HuH-7.5 (cell line): ENCODE results near the gene POLH.
"Not testable (repeated sequence)": the region's sequence is repeated elsewhere in the genome, so short reads cannot be mapped to it uniquely, and the experiment has no call there.

ENCODE experiments used
- DNase-seq: peaks from one replicate; pipeline ENCODE4 v3.0.0; 2011; ENCODE audit warnings: low spot score

Gene POLH

DNA sequence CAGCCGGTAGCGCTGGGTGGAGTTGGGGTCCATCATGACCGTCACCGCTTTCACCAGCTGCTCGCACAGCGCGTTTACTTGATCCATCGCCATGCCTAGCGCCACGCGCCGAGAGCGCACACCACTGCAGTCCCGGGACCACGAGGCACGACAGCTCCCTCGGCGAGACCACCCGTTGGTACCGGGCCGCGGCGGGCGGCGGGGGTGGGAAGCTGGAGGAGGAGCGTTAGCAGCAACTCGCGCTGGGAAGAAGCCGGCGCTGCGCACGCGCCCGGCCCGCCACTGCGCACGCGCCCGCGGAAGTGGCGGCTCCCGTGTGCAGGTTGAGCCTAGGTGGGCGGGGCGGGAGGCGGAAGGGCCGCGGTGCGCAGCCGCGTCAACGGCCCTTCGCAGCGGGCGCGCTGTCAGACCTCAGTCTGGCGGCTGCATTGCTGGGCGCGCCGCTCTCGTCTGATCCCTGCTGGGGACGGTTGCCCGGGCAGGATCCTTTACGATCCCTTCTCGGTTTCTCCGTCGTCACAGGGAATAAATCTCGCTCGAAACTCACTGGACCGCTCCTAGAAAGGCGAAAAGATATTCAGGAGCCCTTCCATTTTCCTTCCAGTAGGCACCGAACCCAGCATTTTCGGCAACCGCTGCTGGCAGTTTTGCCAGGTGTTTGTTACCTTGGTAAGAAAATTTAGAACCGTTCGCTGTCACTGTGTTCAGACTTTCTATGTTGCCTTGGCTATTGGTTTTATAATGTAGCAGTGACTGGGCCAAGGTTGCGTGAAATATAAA, at the start of gene POLH, which contains the start of gene XPO5:
Gene POLH, plus strand, starts transcription at position 414 of the 780 bp plus-strand sequence. CDS start 6,135 bp downstream, outside the sequence.
Gene XPO5, minus strand, starts transcription at position 267 of the 780 bp plus-strand sequence. Its CDS starts 174 bp downstream, at position 93.
- DNase-seq, result peak; percentile 88

DNA sequence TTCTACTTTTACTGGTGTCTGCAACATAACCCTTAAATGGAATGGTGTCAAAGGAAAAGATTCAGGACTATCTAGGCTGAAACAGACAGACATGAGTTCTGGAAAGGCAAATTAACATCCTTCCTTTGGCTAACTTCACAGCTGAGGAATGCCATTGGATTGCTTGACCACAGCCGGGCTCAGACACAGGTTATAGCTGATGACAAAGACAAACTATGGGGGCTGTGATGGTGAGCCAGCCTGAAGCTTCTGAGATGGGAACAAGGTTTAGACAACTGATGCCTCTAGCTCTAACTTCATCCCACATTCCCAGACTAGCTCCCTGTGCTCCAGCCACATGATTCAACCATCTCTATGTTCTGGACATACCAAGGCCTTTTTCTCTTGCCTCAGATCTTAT, 43.8 kb upstream of the POLH start:
- no peak for DNase-seq

DNA sequence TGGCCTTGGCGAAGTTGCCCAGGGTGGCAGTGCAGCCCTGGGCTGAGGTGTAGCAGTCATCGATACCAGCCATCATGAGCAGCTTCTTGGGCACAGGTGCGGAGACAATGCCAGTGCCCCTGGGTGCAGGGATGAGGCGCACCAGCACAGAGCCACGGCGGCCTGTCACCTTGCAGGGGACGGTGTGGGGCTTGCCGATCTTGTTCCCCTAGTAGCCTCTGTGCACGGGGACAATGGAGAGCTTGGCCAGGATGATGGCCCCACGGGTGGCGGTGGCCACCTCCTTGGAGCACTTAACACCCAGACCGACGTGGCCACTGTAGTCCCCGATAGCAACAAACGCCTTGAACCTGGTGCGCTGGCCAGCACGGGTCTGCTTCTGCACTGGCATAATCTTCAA, 37.0 kb upstream of the POLH start:
- DNase-seq, result not testable (repeated sequence)

DNA sequence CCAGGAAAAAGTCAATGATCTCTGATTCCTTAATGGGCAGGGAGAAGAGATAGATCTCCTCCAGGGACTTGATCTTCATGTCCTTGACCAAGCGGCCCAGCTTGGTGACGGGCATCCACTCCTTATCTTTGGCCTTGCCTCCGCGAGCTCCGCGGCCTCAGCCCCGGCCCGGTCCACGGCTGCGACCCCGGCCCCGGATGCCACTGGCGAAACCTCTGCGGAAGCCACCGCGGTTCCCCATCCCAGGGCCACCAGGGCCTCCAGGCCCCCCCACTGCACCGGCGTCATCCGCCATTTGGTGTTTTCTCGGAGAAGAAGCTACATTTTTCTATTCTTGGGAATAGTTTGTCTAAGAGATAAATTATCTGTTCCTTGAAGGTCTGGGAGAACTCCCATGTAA, 36.6 kb upstream of the POLH start:
- DNase-seq, result not testable (repeated sequence)

DNA sequence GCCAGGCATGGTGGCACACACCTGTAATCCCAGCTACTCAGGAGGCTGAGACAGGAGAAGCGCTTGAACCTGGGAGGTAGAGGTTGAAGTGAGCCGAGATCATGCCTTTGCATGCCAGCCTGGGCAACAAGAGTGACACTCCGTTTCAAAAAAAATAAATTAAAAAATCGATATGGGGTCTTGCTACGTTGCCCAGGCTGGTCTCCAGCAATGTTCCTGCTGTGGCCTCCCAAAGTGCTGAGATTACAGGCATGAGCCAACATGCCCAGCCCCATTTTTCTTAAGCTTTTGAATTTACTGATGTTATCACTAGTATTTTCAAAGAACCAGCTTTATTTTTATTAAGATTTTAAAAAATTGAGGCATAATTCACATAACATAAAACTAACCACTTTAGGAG, 35.5 kb upstream of the POLH start:
- DNase-seq, result no peak

DNA sequence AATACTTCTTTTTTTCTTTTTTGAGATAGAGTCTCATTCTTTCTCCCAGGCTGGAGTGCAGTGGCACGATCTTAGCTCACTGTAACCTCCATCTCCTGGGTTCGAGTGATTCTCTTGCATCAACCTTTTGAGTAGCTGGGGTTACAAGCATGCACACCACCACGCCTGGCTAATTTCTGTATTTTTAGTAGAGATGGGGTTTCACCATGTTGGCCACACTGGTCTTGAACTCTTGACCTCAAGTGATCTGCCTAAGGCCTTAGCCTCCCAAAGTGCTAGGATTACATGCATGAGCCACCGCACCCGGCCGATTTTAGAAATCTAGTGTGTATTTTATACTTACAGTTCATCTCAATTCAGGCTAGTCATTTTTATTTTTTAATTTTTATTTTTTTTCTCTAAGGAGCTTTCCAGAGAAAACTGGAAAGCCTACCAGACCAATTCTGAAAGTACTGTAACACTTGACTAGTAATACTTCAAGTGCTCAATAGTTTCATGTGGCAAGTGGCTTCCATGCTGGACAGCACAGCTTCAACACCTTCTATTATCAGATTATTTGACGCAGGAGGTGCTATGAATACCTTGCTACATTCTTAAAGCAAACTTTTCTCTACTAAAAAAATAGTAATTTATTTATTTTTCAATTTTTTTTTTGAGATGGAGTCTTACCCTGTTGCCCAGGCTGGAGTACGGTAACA, 34.1 kb upstream of the POLH start:
- DNase-seq, result no peak

DNA sequence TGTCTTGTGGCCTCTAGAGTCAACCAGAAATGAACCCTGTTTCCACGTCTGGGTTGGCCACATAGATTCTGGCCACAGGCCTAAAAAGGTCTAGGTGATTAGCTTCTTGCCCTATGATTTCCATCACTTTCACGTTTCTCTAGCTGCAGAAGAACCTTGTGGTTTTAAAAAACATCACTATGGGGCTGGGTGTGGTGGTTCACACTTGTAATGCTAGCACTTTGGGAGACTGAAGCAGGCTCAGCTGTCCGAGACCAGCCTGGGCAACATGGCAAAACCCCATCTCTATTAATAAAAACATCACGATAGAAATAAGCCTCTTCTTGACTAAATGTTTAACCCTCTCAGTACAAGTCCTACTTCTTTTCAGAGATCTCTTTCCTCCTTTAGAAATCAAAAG, 31.5 kb upstream of the POLH start:
- DNase-seq, result no peak

DNA sequence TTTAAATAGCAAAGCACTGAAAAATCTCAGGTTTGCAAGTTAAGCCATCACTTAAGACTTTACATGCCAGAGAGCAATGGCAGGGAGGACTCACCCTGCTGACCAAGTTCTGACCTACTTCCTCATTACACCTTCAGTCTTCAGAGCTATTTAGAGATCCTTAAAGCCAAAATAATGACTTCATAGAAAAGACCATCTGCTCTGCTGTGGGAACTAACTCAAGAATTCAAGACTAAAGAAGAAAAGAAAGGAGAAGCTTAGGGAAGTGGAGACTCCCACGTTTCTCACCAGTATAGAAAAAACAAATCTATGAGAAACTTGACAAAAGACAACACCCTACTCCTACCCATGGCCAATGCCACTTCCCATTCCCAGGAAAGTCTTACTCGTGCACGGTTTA, 28.8 kb upstream of the POLH start:
- no peak for DNase-seq

DNA sequence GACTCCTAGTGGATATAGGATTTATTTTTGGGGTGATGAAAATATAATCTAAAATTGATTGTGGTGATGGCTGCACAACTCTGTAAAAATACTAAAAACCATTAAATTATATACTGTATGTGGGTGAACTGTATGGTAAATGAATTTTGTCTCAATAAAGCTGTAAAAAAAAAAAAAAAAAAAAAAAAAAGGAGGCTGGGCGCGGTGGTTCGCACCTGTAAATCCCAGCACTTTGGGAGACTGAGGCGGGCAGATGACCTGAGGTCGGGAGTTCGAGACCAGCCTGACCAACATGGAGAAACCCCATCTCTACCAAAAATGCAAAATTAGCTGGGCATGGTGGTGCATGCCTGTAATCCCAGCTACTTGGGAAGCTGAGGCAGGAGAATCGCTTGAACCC, 18.4 kb upstream of the POLH start:
- not testable (repeated sequence) for DNase-seq

DNA sequence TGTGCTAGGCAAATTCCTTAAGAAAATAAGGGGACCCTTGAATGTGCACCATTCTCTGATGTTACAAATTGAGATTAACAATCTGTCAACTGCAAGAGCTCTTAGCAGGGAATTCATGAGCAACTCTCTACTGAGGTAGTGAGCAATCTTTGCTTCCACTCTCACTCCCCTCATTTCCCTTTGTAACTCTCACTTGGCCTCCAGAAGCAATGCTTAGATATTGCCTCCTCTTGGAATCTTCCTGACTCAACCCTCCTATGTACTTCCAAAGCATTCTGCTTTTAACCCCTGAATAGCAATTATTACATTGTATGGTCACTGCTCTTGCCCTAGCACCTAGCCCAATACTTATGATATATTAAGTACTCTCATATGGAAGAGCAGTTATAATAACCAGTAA, 16.7 kb upstream of the POLH start:
- DNase-seq, result no peak

DNA sequence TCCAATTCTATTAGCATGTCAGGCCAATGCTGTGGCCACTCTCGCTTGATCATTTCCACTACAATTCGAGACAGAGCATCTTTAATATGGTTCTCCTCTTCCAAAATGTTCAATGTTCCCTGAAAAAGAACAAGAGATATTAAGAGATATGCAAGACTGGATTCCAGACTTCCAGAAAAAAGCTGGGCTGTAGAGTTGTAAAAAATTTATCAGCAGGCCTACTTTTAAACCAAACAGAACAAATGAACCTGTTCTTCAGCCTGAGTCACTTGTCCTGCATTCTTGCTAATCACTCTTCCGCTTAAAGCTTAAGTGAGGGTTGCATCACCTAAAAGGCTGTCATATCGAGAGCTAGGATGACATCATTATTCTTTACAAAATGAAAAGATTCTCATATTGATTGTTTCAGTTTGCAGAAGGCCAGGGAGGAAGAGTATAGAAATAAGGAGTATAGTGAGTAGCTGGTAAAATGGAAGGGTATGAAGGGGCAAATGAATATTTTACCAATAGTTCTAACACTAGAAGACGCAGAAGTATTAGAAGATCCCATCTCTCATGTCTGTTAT, 5.0 kb upstream of the POLH start:
- DNase-seq, result no peak

DNA sequence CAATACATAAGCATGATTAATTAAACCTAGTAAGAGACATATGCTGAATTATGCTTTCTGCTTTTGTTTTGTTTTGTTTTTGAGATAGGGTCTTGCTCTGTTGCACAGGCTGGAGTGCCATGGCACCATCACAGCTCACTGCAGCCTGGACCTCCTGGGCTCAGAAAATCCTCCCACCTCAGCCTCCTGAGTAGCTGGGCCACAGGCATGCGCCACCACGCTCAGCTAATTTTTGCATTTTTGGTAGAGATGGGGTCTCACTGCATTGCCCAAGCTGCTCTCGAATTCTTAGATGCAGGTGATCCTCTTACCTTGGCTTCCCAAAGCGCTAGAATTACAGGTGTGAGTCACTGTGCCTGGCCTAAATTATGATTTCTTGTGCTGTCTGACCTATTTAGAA, 4.0 kb upstream of the POLH start:
- no peak for DNase-seq

DNA sequence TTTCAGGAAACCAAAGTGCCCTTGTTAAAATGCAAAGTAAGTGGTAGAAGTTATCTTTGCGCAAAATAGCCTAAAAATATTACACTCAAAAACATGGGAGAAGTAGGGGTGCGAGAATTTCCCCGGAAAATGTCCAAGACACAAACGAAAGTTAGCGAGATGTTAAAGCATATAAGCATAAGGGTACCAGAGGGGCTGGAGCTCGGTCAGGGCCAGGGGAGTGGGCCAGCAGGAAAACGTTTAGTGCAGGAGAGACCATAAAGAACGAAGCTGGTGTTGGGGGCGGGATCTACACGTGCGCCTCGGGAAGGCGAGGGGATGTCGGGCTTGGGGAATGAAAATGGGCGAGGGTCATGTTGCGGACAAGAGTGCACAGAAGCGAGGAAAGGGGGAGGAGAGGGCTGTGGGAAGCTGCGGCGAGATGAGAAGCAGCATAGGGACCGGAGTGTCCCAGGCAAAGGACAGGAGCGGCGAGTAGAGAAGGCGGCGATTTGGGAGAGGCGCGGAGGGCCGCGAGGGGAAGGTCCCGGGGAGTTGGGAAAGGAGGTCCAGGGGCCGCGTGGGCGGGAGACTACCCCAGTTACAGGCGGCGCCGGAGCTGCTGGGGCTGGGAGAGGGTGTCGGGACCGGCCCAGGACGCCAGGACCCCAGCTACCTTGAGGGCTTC, 747 bp upstream of the POLH start:
- peak; percentile 29 for DNase-seq

DNA sequence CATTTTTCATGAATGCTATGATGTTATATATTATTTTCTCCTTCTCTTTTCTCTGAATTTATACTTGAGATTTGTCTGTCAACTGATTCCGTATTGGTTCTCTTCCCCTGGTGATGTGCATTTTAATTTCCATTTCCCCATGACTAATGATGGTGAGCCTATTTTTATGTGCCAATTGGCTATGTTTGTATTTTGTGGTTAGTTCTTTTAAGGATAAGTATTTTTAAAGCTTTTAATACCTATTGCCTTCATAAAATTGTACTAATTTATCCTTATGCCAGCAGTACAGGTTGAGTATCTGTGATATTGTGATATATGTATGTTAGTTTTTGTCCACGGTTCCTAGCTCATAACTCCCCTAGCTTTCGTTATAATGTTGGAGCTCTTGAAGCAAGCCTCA, 2.8 kb downstream of the POLH start:
- no peak for DNase-seq

DNA sequence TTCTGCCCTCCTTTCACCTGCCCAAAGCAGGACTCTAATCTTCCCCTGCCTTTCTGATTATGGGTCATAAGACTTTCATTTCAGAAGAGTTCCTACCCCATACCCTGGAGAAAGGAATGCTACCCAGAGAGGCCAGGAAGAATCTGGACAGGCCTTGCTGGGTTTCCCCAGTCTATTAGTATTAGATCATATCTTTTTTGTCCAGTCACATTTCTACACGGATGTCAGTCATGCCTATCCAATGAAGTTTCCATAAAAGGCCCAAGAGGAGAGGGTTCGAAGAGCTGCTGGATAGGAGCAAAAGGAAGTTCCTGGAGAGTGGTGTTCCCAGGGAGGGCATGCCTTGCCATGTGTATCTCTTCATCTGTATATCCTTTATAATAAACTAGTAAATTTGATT, 3.2 kb downstream of the POLH start:
- DNase-seq, result no peak

DNA sequence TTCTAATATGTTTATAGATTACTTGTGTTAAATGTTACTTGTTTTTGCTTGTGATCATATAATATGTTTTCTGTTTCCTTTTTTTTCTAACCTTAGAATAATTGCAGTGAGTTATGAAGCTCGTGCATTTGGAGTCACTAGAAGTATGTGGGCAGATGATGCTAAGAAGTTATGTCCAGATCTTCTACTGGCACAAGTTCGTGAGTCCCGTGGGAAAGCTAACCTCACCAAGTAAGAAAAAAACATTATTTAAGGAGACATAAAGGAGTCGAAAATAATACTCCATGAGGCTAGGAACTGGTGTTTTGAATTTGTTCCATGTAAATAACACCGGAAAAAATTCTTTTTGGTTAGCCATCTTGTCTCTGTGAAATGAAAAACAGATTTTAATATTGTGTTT, 6.9 kb downstream of the POLH start:
- DNase-seq, result no peak

DNA sequence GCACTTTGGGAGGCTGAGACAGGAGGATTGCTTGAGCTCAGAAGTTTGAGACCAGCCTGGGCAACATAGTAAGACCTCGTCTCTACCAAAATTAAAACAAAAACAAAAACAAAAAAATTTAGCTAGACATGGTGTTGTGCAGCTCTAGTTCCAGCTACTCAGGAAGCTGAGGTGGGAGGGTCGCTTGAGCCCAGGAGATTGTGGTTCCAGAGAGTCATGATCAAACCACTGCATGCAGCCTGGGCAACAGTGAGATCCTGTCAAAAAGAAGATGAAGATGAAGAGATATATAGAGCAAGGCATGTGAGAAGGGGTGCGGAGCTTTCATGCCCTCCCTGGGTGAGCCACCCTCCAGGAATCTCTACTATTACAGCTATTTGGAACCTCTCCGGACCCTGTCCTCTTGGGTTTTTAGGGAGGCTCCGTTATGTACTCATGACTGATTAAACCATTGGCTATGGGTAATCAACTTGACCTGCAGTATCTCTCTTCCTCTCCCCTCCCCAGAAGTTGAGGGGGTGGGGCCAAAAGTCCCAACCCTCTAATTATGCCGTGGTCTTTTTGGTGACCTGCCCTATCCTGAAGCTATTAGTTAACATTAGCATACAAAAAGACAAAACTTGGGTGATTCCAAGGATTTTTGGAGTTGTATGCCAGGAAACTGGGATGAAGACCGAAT, 9.0 kb downstream of the POLH start:
- DNase-seq, result no peak

DNA sequence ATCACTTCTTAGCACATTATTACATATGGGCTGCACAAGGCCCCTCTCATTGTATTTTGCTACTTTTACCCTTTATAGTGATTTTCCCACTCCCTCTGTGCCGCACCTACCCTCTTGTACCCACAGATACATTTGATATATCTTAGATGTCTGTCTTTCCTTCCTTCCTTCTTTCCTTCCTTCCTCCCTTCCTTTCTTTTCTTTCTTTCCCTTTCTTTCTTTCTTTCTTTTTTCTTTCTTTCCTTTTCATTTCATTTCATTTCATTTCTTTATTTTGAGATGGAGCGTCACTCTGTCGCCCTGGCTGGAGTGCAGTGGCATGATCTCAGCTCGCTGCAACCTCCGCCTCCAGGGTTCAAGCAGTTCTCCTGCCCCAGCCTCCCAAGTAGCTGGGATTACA, 12.2 kb downstream of the POLH start:
- DNase-seq, result no peak

DNA sequence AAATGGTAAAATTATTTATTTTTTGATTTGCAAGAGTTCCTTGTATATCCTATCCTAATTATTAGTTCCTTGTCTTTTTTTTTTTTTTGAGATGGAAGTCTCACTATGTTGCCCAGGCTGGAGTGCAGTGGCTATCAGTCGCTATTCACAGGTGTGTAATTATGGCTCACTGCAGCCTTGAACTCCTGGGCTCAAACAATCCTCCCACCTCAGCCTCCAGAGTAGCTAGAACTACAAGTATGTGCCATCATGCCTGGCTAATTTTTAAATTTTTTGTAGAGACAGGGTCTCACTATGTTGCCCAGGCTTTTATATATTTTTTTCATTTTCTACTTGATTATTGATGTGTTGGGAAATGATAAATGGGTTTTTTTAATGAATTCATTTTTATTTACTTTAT, 13.6 kb downstream of the POLH start:
- not testable (repeated sequence) for DNase-seq

DNA sequence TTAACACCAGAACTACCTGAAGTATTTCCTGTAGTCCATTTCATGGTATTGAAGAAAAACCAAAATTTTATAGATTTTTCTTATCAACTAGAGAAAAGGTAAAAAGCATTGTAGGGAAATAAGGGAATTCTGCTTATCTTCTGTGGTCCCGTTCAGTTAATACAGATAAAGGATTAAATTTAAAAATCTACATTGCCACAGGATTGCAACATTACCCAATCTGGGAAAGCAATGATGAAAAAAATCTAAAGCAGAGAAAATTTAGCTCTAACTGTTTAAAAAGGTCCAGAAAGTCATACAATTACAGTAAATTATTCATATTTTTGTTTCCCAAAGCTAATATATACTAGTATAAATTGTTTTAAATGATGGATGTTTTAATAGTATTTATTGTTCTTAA, 18.0 kb downstream of the POLH start:
- DNase-seq, result no peak

DNA sequence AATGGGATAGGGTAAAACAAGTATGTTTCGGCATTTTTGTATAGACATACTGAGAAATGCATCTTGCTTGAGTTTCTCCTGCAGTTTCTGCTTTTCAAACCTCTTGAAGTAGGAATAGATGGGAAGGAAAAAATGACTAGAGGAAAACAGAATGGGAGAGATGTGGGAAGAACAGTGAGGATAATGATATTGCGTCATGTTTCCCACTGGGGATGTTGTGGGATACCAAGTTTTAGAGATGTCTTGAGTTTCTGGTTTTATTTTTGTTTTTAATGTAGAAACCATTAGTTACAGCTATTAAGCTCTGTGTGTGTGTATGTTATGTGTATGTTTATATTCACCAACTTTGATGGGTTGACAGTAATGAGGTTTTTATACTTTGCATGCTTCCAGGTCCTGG, 24.6 kb downstream of the POLH start:
- no peak for DNase-seq

DNA sequence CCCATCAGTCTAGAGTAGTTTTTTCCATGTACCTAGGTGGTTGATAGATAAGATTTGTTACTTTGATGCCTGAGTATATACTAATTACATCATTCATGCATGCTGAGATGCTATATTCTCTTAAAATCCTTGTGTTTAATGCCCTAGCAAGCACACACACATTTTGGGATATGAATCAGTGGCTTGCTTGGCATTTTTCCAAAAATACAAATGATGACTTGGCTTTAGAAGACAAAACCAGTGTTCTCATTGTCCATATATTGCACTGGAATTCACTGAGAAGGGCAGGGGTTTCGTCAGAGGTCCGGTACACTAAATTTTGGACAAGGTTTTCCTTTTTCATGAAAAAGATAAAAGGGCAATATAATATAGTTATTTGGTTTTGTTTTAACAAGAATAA, 28.2 kb downstream of the POLH start:
- no peak for DNase-seq
